Large intestine (tissue), 3 donors: ENCODE measurements around the gene MAVS. TPM values are rescaled to one million over a fixed set of nuclear protein-coding genes. Genes with fewer than 3 reads are reported as not detected.

Experiments
- DNase-seq, 2 donors: peaks; one replicate each; pipeline versions ENCODE4 v3.0.0 to v3.0.0-alpha.2; 2013
- H3K27ac ChIP-seq: one replicate; pipeline ENCODE4 v1.5.1; 2013; ENCODE audit warnings: low read length
- H3K27me3 ChIP-seq: 2 replicates; pipeline ENCODE4 v1.6.1; 2013; ENCODE audit warnings: low read length; ENCODE audit not compliant: control insufficient read depth, insufficient read depth
- H3K36me3 ChIP-seq: 2 replicates; pipeline ENCODE4 v1.6.1; 2013; ENCODE audit warnings: low read length; ENCODE audit not compliant: control insufficient read depth, insufficient read depth
- H3K4me1 ChIP-seq: one replicate; pipeline ENCODE4 v1.6.1; 2013; ENCODE audit warnings: low read length; ENCODE audit not compliant: control insufficient read depth, insufficient read depth
- H3K4me3 ChIP-seq: one replicate; pipeline ENCODE4 v1.5.1; 2013; ENCODE audit warnings: low read length
- H3K9me3 ChIP-seq: one replicate; pipeline ENCODE4 v1.6.1; 2013; ENCODE audit warnings: mild to moderate bottlenecking, low read depth, low read length, moderate library complexity; ENCODE audit not compliant: control insufficient read depth
- WGBS: methylation state at CpG from one replicate; pipeline ENCODE4 v1.1.5; 2013; ENCODE audit warnings: low lambda C conversion rate; ENCODE audit not compliant: insufficient coverage; 5-methylcytosine and 5-hydroxymethylcytosine counted together
- polyA plus RNA-seq: library from polyadenylated mRNA; unstranded; fragments of 120-200 nt; gene quantifications from one replicate; pipeline ENCODE4 v1.2.1, GENCODE V29; 2013

MAVS gene
- polyA plus RNA-seq, 1 donor, result 28.4 TPM

DNA sequence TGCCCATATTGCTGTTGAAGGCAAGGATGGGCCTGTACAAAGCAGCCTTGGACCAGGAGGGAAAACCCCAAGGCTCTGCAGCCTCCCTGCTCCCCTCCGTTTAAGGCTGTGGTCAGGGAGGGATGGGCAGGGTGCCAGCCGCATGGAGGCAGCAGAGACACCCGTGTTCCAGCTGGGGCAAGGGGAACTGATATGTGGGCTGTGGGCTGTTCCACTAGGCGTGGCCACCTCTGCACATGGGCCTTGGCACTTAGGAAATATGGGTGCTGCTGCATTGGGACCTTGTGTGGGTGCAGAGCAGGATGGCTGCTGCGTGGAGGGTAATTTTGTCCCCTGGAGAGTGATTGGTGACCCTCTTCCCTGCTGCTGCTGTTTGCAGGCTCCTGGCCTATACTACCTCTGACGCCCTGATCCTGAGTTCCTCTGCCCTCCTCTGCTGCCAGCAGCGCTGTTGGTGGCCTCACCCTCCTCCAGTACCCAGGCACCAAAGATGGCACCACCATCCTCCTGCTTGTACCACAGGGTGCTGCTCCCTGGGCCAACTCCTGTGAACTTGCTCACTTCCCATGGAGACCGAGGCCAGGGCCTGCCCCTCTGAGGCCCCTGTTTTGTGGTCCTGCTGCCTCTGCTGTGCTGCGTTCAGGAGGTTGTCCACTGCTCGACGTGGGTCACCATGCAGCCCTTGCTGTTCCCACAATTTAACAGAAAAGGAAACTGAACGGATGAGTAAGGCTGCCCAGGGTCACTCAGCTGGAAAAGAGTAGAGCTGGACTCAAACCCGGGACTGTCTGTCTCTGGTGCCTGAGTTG, 77.9 kb downstream of the MAVS start:
- no peaks in the 10 kb centered on the region for H3K4me1 ChIP-seq
- peaks cover 45% of the 10 kb centered on the region for H3K36me3 ChIP-seq
- H3K4me3 ChIP-seq, result no peak overlapping the region
- WGBS, result no CpG with 5 or more reads among the region's 13 CpGs
- no peaks in the 10 kb centered on the region for H3K27me3 ChIP-seq
- H3K9me3 ChIP-seq, result no peaks in the 10 kb centered on the region
- H3K27ac ChIP-seq, result no peak overlapping the region
- no peak for DNase-seq

- H3K9me3 ChIP-seq, result no peaks in the 10 kb centered on the region
- no CpG with 5 or more reads among the region's 11 CpGs for whole genome bisulfite sequencing
- H3K27ac ChIP-seq, result no peak overlapping the region
- peaks cover 42% of the 10 kb centered on the region for H3K36me3 ChIP-seq
- H3K4me1 ChIP-seq, result no peaks in the 10 kb centered on the region
- no peak overlapping the region for H3K4me3 ChIP-seq
- DNase-seq, result no peak
- no peaks in the 10 kb centered on the region for H3K27me3 ChIP-seq
These were observed 78.6 kb downstream of the MAVS start for GRCh38 chr20:3925113-3925695.

Other genes with a start within 250 kb of the MAVS start
- not detected for gene GFRA4, start 183.4 kb upstream of the MAVS start, polyA plus RNA-seq
- 15.5 TPM for gene ADAM33, start 164.8 kb upstream of the MAVS start, polyA plus RNA-seq
- gene SIGLEC1, start 134.2 kb upstream of the MAVS start, polyA plus RNA-seq, result 4.3 TPM
- 6.3 TPM for gene HSPA12B, start 114.1 kb upstream of the MAVS start, polyA plus RNA-seq
- 20.5 TPM for gene ADISSP, start 79.1 kb upstream of the MAVS start, polyA plus RNA-seq
- gene SPEF1, start 65.4 kb upstream of the MAVS start, polyA plus RNA-seq, result 0.19 TPM
- gene CENPB, start 60.1 kb upstream of the MAVS start, polyA plus RNA-seq, result 57.5 TPM
- 34.3 TPM for gene CDC25B, start 50.5 kb upstream of the MAVS start, polyA plus RNA-seq
- 8.2 TPM for gene AP5S1, start 26.3 kb upstream of the MAVS start, polyA plus RNA-seq
- gene PANK2, start 42.6 kb downstream of the MAVS start, polyA plus RNA-seq, result 24.3 TPM
- 8.6 TPM for gene RNF24, start 168.7 kb downstream of the MAVS start, polyA plus RNA-seq